Measurements from ENCODE around the gene ODF2. TPM values are rescaled to one million over a fixed set of nuclear protein-coding genes. Genes with fewer than 3 reads are reported as not detected.

Gene ODF2
- polyA plus RNA-seq, 1 of the 3 experiments (the other 2 are of a cell fraction): 35.7 TPM

GRCh38 chr9:128415281-128415680 is 40.5 kb upstream of the ODF2 start:
- Histone ChIP-seq H3K9me2 (no peaks in the 10 kb centered on the region), H3K4me2 (no peak overlapping the region), H3K9me3 (no peaks in the 10 kb centered on the region), H3K4me1 (ENCODE audit: control insufficient read depth in 1 of 2, insufficient read depth in 2 of 2, low read depth in 1 of 2, low read length in 1 of 2) (peaks cover 0 to 10% of the 10 kb centered on the region in 2 experiments; a peak in 1 of 4 replicates), H4K20me1 (ENCODE audit: insufficient read depth) (no peaks in the 10 kb centered on the region), H3K79me2 (ENCODE audit: insufficient read depth) (no peaks in the 10 kb centered on the region), H3K27me3 (ENCODE audit: insufficient read depth) (no peaks in the 10 kb centered on the region; the same call in 1 of the 2 replicates), H3K27ac (ENCODE audit: low read depth in 2 of 2, low read length in 1 of 2) (no peak overlapping the region), H3K9ac (no peak overlapping the region), H3K36me3 (replicated peaks in 1 of 2; ENCODE audit: control insufficient read depth in 1 of 2, insufficient read depth in 2 of 2, low read length in 1 of 2) (no peaks in the 10 kb centered on the region), H3F3A (replicated peaks; ENCODE audit: insufficient read depth) (no peaks in the 10 kb centered on the region), H2AFZ (ENCODE audit: low read depth) (no peak overlapping the region), H3K4me3 (ENCODE audit: low read depth in 2 of 2, low read length in 1 of 2) (no peak overlapping the region)
- CTCF ChIA-PET: interaction anchor here (0.9 to 9.3 kb wide), 3 partner anchors 23 to 53 kb away, joined by 3 to 113 read pairs (median 5); no protein-coding TSS in a partner anchor
- no peak for DNase-seq
- TF ChIP-seq TCF12 (IDR thresholded peaks at IDR 0.05): no peak
- no peak for TF ChIP-seq USF2 (IDR thresholded peaks at IDR 0.05; ENCODE audit: borderline replicate concordance, low read depth, low read length)
- no peak for TF ChIP-seq MXI1 (IDR thresholded peaks at IDR 0.05; ENCODE audit: low read depth, low read length)
- no peak for TF ChIP-seq SMC3 (IDR thresholded peaks at IDR 0.05; ENCODE audit: low read depth, low read length)
- no peak for TF ChIP-seq TEAD4 (IDR thresholded peaks at IDR 0.05; ENCODE audit: borderline replicate concordance, insufficient read depth)
- TF ChIP-seq GATA2 (CRISPR knock-in tag; IDR thresholded peaks at IDR 0.05): no peak
- TF ChIP-seq IRF3 (IDR thresholded peaks at IDR 0.05; ENCODE audit: low read depth, low read length): no peak
- no peak for TF ChIP-seq GABPA (IDR thresholded peaks at IDR 0.05; ENCODE audit: low read depth)
- WGBS (ENCODE audit: low lambda C conversion rate): 52% methylated on average over 2 of the region's 2 CpGs
- POLR2A ChIA-PET: no interaction called here

- no peaks in the 10 kb centered on the region for H4K20me1 ChIP-seq (ENCODE audit: insufficient read depth)
- ChIA-PET POLR2A (no interaction called here), CTCF (interaction anchor here (1.4 kb wide), 1 partner anchor 23 kb away, joined by 5 read pairs; no protein-coding TSS in a partner anchor)
- no peaks in the 10 kb centered on the region for H3K9me2 ChIP-seq
- H2AFZ ChIP-seq (ENCODE audit: low read depth): no peak overlapping the region
- 78% methylated on average over 6 of the region's 6 CpGs for WGBS (ENCODE audit: low lambda C conversion rate)
- DNase-seq: no peak
- no peak overlapping the region for H3K4me2 ChIP-seq
- H3K9ac ChIP-seq: no peak overlapping the region
- peaks cover under 1% of the 10 kb centered on the region; the same call in 1 of the 2 replicates for H3K79me2 ChIP-seq (ENCODE audit: insufficient read depth)
- no peaks in the 10 kb centered on the region for H3K9me3 ChIP-seq
- no peak overlapping the region for H3K27ac ChIP-seq (ENCODE audit: low read depth in 2 of 2, low read length in 1 of 2)
- no peak overlapping the region for H3K4me3 ChIP-seq (ENCODE audit: low read depth in 2 of 2, low read length in 1 of 2)
- no peak for TF ChIP-seq NFIC (IDR thresholded peaks at IDR 0.05; ENCODE audit: borderline replicate concordance)
- no peak for TF ChIP-seq PBX3 (IDR thresholded peaks at IDR 0.05)
- H3K27me3 ChIP-seq (ENCODE audit: insufficient read depth): no peaks in the 10 kb centered on the region; the same call in 1 of the 2 replicates
- no peaks in the 10 kb centered on the region for H3K36me3 ChIP-seq (replicated peaks in 1 of 2; ENCODE audit: control insufficient read depth in 1 of 2, insufficient read depth in 2 of 2, low read length in 1 of 2)
- H3K4me1 ChIP-seq (ENCODE audit: control insufficient read depth in 1 of 2, insufficient read depth in 2 of 2, low read depth in 1 of 2, low read length in 1 of 2): peaks cover 0 to 10% of the 10 kb centered on the region in 2 experiments; a peak in 1 of 4 replicates
- H3F3A ChIP-seq (replicated peaks; ENCODE audit: insufficient read depth): no peaks in the 10 kb centered on the region
Measured at GRCh38 chr9:128416014-128416413, 39.8 kb upstream of the ODF2 start.
